GM12878 (cell line): ENCODE results near the gene P2RX6. TPM values are rescaled to one million over a fixed set of nuclear protein-coding genes. Genes with fewer than 3 reads are reported as not detected.
A peak's percentile ranks its signal among the peaks of the same experiment; 100 is the strongest.

Experiments used
- ATAC-seq: fragments of 200-7000 bp; cut with Tn5 transposase; 3 replicates; pipeline ENCODE4 v1.9.1; 2020; ENCODE audit warnings: mild to moderate bottlenecking, moderate library complexity
- BruUV-seq: library from RNA; stranded (reverse); fragments of 400-500 nt; replicated peaks from 2 replicates; lab custom pipeline; 2021; lab: Mats Ljungman, UMichigan
- CTCF ChIA-PET: fragments of 300-600 bp; sonication (Branson Sonifier 250); formaldehyde crosslinking; extraction: SDS; loops from one replicate; lab custom pipeline; 2021; ENCODE audit warnings: inconsistent platforms; lab: Yijun Ruan, JAX
- POLR2A ChIA-PET: fragments of 350-600 bp; formaldehyde crosslinking; extraction: SDS; loops from one replicate; lab custom pipeline; 2021; ENCODE audit warnings: inconsistent platforms; lab: Charles Lee
- RAD21 ChIA-PET: fragments of 300-600 bp; sonication (Branson Sonifier 250); formaldehyde crosslinking; loops from one replicate; lab custom pipeline; 2023; ENCODE audit warnings: antibody characterized with exemption; ENCODE audit not compliant: unreplicated experiment; lab: Charles Lee
- SMC1A ChIA-PET: fragments of 300-600 bp; sonication (Branson Sonifier 250); formaldehyde crosslinking; loops from one replicate; lab custom pipeline; 2023; ENCODE audit not compliant: unreplicated experiment, uncharacterized antibody; lab: Charles Lee
- DNase-seq: peaks from one replicate; pipeline ENCODE4 v3.0.0-alpha.2; 2011; ENCODE audit warnings: low read depth, low spot score
- FAIRE-seq: peaks from 3 replicates; lab custom pipeline; 2011; peaks lifted over from hg19 to GRCh38; lab: Jason Lieb, UNC
- H2AFZ ChIP-seq: 2 replicates; pipeline ENCODE4 v1.6.0; 2011; ENCODE audit warnings: low read depth, low read length, control low read depth; ENCODE audit not compliant: control insufficient read depth
- H3K27ac ChIP-seq: 2 replicates; pipeline ENCODE4 v1.5.1; 2011; ENCODE audit warnings: control low read depth; ENCODE audit not compliant: control insufficient read depth, insufficient read depth
- H3K27me3 ChIP-seq, 2 experiments: replicated peaks in 1 of 2; 2 replicates each; pipeline versions ENCODE4 v1.6.0 to v1.6.1; 2011; ENCODE audit warnings: low read length in 1 of 2; ENCODE audit not compliant: control insufficient read depth in 2 of 2, insufficient read depth in 2 of 2
- H3K36me3 ChIP-seq, 2 experiments: 2 replicates each; pipeline ENCODE4 v1.5.1; 2011; ENCODE audit warnings: low read length in 1 of 2; ENCODE audit not compliant: control insufficient read depth in 2 of 2, insufficient read depth in 2 of 2
- H3K4me1 ChIP-seq: 2 replicates; pipeline ENCODE4 v1.6.1; 2011; ENCODE audit warnings: mild to moderate bottlenecking, low read length, moderate library complexity, mixed read lengths; ENCODE audit not compliant: control insufficient read depth, insufficient read depth
- H3K4me2 ChIP-seq: 2 replicates; pipeline ENCODE4 v1.6.0; 2011; ENCODE audit warnings: control low read depth; ENCODE audit not compliant: control insufficient read depth, insufficient read depth
- H3K4me3 ChIP-seq: fragments of 200-600 bp; sonication (generic); 2 replicates; pipeline ENCODE4 v1.5.1; 2016
- H3K79me2 ChIP-seq: 2 replicates; pipeline ENCODE4 v1.6.0; 2011; ENCODE audit warnings: low read length; ENCODE audit not compliant: control insufficient read depth, insufficient read depth
- H3K9ac ChIP-seq: 2 replicates; pipeline ENCODE4 v1.8.0; 2011; ENCODE audit warnings: low read length, control low read depth, mixed read lengths; ENCODE audit not compliant: control insufficient read depth, insufficient read depth
- H3K9me3 ChIP-seq: replicated peaks from 3 replicates; pipeline ENCODE4 v1.5.1; 2011; ENCODE audit warnings: mild to moderate bottlenecking, low read length; ENCODE audit not compliant: control insufficient read depth, insufficient read depth
- H4K20me1 ChIP-seq: 2 replicates; pipeline ENCODE4 v1.6.0; 2011; ENCODE audit not compliant: control insufficient read depth, insufficient read depth
- ATF7 ChIP-seq: fragments of 450-650 bp; IDR thresholded peaks from 2 replicates; pipeline ENCODE4 v1.6.1; 2016; ENCODE audit warnings: low read depth, mild to moderate bottlenecking
- LARP7 ChIP-seq: fragments of 450-650 bp; IDR thresholded peaks from 2 replicates; pipeline ENCODE4 v1.6.1; 2017; ENCODE audit warnings: mild to moderate bottlenecking
- NFXL1 ChIP-seq: fragments of 450-650 bp; IDR thresholded peaks from 2 replicates; pipeline ENCODE4 v1.6.1; 2017; ENCODE audit warnings: antibody characterized with exemption, mild to moderate bottlenecking, borderline replicate concordance
- STAT3 ChIP-seq: IDR thresholded peaks from 2 replicates; pipeline ENCODE4 v1.6.1; 2011; ENCODE audit warnings: low read depth, low read length, improper control_type of control experiment
- TBL1XR1 ChIP-seq: IDR thresholded peaks from 2 replicates; pipeline ENCODE4 v1.6.1; 2012; ENCODE audit warnings: low read depth, low read length, improper control_type of control experiment
- WGBS: methylation state at CpG from one replicate; pipeline ENCODE4 v1.1.6; 2016; ENCODE audit warnings: low lambda C conversion rate; ENCODE audit not compliant: insufficient replicate concordance, insufficient coverage; ENCODE audit errors: missing lambda C conversion rate; 5-methylcytosine and 5-hydroxymethylcytosine counted together
- in situ Hi-C: fragments of 300-500 bp; cut with MboI; formaldehyde crosslinking; loops from 9 replicates; pipeline ENCODE4 v1.14.3; 2018; ENCODE audit warnings: mixed read lengths
- intact Hi-C: fragments of 100-400 bp; cut with micrococcal nuclease; formaldehyde crosslinking; loops from one replicate; pipeline ENCODE4 v1.14.2; 2022; ENCODE audit not compliant: unreplicated experiment
- polyA plus RNA-seq, 11 experiments: library from polyadenylated mRNA; depleted of rRNA in 4 of 11; unstranded in 6 of 11; stranded (reverse) in 5 of 11; fragments of >200 nt; fragmentation: Nextera tagmentation in 4 of 11; fragmentation: Illumina TruSeq in 1 of 11; extraction: Ambion mirVana in 4 of 11; extraction: Trizol in 1 of 11; gene quantifications; 1 replicate in 1 of 11; 2 replicates in 10 of 11; pipeline versions ENCODE4 v1.2.1 to v1.2.3, GENCODE V29; 2011 to 2016; ENCODE audit warnings: inconsistent platforms in 2 of 11, missing spikeins in 2 of 11, low read depth in 1 of 11
- total RNA-seq, 4 experiments: library from RNA; depleted of rRNA in 3 of 4; stranded (reverse); fragments of >200 nt in 3 of 4; fragmentation: Illumina TruSeq in 1 of 4; extraction: Trizol in 1 of 4; gene quantifications; 2 replicates each; pipeline versions ENCODE4 v1.2.1 to v1.2.3, GENCODE V29; 2013 to 2021
- TF ChIP-seq, protein P1 (sequence below), 3 experiments: IDR thresholded peaks in 2 of 3; conservative IDR thresholded peaks in 1 of 3; 2 replicates each; pipeline ENCODE4 v1.5.1; 2011; ENCODE audit warnings: low read depth in 3 of 3, low read length in 3 of 3, mild to moderate bottlenecking in 3 of 3, control low read depth in 2 of 3, moderate library complexity in 2 of 3, inconsistent platforms in 1 of 3, mixed read lengths in 1 of 3; ENCODE audit not compliant: control insufficient read depth in 2 of 3, insufficient read depth in 1 of 3; ENCODE audit errors: extremely low read depth in 1 of 3

The P2RX6 gene
- total and polyA plus RNA-seq, 10 of the 15 experiments (the other 5 are each of a cell fraction or from before 2014, with no cell fraction given) = 0.03 to 0.21 (median 0.07) TPM; not detected in 5

DNA sequence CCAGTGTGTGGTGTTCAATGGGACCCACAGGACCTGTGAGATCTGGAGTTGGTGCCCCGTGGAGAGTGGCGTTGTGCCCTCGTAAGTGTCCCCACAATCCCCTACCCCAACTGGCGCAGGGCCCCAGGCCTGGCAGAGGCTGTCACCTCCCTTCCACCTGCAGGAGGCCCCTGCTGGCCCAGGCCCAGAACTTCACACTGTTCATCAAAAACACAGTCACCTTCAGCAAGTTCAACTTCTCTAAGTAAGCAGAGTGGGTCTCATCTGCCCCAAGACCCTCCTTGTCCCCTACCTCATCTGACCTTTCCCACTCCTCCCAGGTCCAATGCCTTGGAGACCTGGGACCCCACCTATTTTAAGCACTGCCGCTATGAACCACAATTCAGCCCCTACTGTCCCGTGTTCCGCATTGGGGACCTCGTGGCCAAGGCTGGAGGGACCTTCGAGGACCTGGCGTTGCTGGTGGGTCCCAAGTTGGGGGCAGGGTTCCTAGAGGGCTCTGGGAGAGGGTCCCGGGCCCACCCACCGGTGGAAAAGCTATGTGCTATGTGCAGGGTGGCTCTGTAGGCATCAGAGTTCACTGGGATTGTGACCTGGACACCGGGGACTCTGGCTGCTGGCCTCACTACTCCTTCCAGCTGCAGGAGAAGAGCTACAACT, 8.1 kb downstream of the P2RX6 start:
- H4K20me1 ChIP-seq = no peaks in the 10 kb centered on the region
- TF ChIP-seq LARP7 = no peak
- TF ChIP-seq, protein P1, sequence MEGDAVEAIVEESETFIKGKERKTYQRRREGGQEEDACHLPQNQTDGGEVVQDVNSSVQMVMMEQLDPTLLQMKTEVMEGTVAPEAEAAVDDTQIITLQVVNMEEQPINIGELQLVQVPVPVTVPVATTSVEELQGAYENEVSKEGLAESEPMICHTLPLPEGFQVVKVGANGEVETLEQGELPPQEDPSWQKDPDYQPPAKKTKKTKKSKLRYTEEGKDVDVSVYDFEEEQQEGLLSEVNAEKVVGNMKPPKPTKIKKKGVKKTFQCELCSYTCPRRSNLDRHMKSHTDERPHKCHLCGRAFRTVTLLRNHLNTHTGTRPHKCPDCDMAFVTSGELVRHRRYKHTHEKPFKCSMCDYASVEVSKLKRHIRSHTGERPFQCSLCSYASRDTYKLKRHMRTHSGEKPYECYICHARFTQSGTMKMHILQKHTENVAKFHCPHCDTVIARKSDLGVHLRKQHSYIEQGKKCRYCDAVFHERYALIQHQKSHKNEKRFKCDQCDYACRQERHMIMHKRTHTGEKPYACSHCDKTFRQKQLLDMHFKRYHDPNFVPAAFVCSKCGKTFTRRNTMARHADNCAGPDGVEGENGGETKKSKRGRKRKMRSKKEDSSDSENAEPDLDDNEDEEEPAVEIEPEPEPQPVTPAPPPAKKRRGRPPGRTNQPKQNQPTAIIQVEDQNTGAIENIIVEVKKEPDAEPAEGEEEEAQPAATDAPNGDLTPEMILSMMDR (IDR thresholded peaks at IDR 0.05 in 2 of 3, conservative IDR thresholded peaks at IDR 0.05 in 1 of 3; ENCODE audit: control insufficient read depth in 2 of 3, extremely low read depth in 1 of 3, insufficient read depth in 1 of 3, low read depth in 3 of 3, low read length in 3 of 3) = 0 out of 6 replicates have a peak, but pooled peaks of 1 of the 3 experiments have one; percentile 11
- TF ChIP-seq ATF7 = no peak
- no peak for TF ChIP-seq NFXL1
- no peak for TF ChIP-seq STAT3
- no peak for TF ChIP-seq TBL1XR1
- H3K4me2 ChIP-seq = no peak overlapping the region
- SMC1A ChIA-PET = no interaction called here
- DNase-seq = no peak
- no peaks in the 10 kb centered on the region for H3K79me2 ChIP-seq
- no peak overlapping the region for H2AFZ ChIP-seq
- CTCF ChIA-PET = interaction anchor here (0.8 to 1.0 kb wide), 2 partner anchors 63 to 69 kb away, joined by 3 read pairs; no protein-coding TSS in a partner anchor
- H3K9ac ChIP-seq = no peak overlapping the region
- intact Hi-C loops (no loop called here), in situ Hi-C loops (no loop called here)
- POLR2A ChIA-PET = no interaction called here
- H3K4me1 ChIP-seq = peaks cover 7% of the 10 kb centered on the region
- no peaks in the 10 kb centered on the region for H3K36me3 ChIP-seq
- RAD21 ChIA-PET = no interaction called here
- no peak overlapping the region for H3K27ac ChIP-seq
- H3K9me3 ChIP-seq = no peaks in the 10 kb centered on the region
- no peaks in the 10 kb centered on the region for H3K27me3 ChIP-seq
- H3K4me3 ChIP-seq = no peak overlapping the region
- peak; percentile 62 for ATAC-seq
- no peak for FAIRE-seq
- WGBS = 26% methylated on average over 13 of the region's 13 CpGs
- BruUV-seq = no TSS peak
